Activated T-helper 2 cell treated with anti-CD3 and anti-CD28 coated beads, Interferon-gamma antibody, Interleukin-2, Interleukin-4, amounts not matched to agents 10 μg/mL and 5 μg/mL and 100 μg/mL, durations not matched to agents 14 hours and 24 hours and 36 hours (primary cell): Measurements from ENCODE around the gene LDLRAD1. TPM values are rescaled to one million over a fixed set of nuclear protein-coding genes. Genes with fewer than 3 reads are reported as not detected.
"Not testable (repeated sequence)": the region's sequence is repeated elsewhere in the genome, so short reads cannot be mapped to it uniquely, and the experiment has no call there.

Experiments used
- DNase-seq: peaks from one replicate; pipeline ENCODE4 v3.0.0; 2021; ENCODE audit warnings: low spot score
- H3K27ac Mint-ChIP-seq: one replicate; pipeline ENCODE4 v1.8.0; 2021; ENCODE audit warnings: mixed read lengths
- H3K27me3 Mint-ChIP-seq: one replicate; pipeline ENCODE4 v1.8.0; 2021; ENCODE audit warnings: low read depth, mixed read lengths
- H3K36me3 Mint-ChIP-seq: one replicate; pipeline ENCODE4 v1.8.0; 2021; ENCODE audit warnings: low read depth, mixed read lengths
- H3K4me1 Mint-ChIP-seq: one replicate; pipeline ENCODE4 v1.8.0; 2021; ENCODE audit warnings: low read depth, mixed read lengths
- H3K4me3 Mint-ChIP-seq: one replicate; pipeline ENCODE4 v1.8.0; 2021; ENCODE audit warnings: low read depth, mild to moderate bottlenecking, moderate library complexity, mixed read lengths
- H3K9me3 Mint-ChIP-seq: one replicate; pipeline ENCODE4 v1.8.0; 2021; ENCODE audit warnings: mixed read lengths
- intact Hi-C: fragments of 100-400 bp; cut with micrococcal nuclease; formaldehyde crosslinking; loops from one replicate; pipeline ENCODE4 v1.15.1; 2023
- total RNA-seq: library from RNA; stranded (reverse); gene quantifications from 2 replicates; pipeline ENCODE4 v1.2.3, GENCODE V29; 2022

LDLRAD1 gene
- total RNA-seq, 1 donor from 2014 or later: not detected

DNA sequence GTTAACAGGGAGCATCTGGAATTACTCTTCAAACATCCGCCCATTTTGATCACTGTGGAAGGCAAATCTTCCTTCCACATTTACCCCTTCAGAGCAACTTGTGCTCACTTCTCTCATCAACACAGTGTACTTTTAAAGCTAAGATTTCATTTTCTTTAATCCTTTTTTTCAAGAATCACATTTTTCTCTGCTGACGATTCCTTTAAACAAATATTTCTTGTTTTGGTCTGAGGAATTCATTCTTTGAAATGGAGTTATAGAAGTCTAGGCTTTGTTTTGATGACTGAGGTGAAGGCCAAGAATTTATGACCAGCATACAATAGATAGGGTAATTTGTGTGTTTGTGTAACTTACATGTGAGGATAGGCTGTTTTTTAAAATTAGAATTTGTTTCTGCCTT is 46.3 kb downstream of the LDLRAD1 start:
- Mint-ChIP-seq H3K4me3 (no peak overlapping the region), H3K4me1 (peaks cover 2% of the 10 kb centered on the region)
- intact Hi-C loops: no loop called here

DNA sequence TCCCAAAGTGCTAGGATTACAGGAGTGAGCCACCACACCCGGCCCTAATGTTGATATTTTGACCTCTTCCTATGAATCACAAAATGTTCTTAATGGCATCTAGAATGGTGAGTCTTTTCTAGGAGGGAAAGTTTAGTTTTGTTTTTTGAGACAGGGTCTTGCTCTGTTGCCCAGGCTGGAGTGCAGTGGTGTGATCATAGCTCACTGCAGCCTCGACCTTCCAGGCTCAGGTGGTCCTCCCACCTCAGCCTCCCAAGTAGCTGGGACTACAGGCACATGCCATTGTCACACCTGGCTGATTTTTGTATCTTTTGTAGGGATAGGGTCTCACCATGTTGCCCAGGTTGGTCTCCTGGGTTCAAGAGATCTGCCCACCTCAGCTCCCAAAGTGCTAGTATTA is 48.7 kb downstream of the LDLRAD1 start:
- H3K9me3 Mint-ChIP-seq, H3K27me3 Mint-ChIP-seq, H3K4me1 Mint-ChIP-seq, DNase-seq, H3K27ac Mint-ChIP-seq, H3K4me3 Mint-ChIP-seq, intact Hi-C loops: not testable (repeated sequence)
- peaks cover 41% of the 10 kb centered on the region for H3K36me3 Mint-ChIP-seq

More for the DNA sequence above, 46.3 kb downstream of the LDLRAD1 start:
- DNase-seq: no peak
- no peak overlapping the region for H3K27ac Mint-ChIP-seq
- H3K36me3 Mint-ChIP-seq: peaks cover 27% of the 10 kb centered on the region
- no peaks in the 10 kb centered on the region for H3K27me3 Mint-ChIP-seq
- no peaks in the 10 kb centered on the region for H3K9me3 Mint-ChIP-seq

DNA sequence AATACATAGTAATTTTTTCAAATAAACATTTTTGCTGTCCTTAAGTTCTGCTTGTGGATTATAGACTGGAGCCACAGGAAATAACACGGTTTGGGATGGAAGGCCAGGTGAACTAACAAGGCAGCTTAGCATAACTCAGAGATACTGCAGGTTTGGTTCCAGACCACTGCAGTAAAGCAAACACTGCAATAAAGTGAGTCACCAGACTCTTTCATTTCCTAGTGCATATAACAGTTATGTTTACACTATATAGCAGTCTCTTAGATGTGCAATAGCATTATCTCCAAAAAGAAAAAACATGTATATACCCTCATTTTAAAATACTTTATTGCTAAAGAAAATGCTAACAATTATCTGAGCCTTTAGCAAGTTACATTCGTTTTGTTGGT is 49.9 kb downstream of the LDLRAD1 start:
- Mint-ChIP-seq H3K27me3 (no peaks in the 10 kb centered on the region), H3K27ac (no peak overlapping the region), H3K4me1 (no peaks in the 10 kb centered on the region), H3K36me3 (peaks cover 46% of the 10 kb centered on the region), H3K4me3 (no peak overlapping the region), H3K9me3 (no peaks in the 10 kb centered on the region)
- no peak for DNase-seq
- intact Hi-C loops: no loop called here

DNA sequence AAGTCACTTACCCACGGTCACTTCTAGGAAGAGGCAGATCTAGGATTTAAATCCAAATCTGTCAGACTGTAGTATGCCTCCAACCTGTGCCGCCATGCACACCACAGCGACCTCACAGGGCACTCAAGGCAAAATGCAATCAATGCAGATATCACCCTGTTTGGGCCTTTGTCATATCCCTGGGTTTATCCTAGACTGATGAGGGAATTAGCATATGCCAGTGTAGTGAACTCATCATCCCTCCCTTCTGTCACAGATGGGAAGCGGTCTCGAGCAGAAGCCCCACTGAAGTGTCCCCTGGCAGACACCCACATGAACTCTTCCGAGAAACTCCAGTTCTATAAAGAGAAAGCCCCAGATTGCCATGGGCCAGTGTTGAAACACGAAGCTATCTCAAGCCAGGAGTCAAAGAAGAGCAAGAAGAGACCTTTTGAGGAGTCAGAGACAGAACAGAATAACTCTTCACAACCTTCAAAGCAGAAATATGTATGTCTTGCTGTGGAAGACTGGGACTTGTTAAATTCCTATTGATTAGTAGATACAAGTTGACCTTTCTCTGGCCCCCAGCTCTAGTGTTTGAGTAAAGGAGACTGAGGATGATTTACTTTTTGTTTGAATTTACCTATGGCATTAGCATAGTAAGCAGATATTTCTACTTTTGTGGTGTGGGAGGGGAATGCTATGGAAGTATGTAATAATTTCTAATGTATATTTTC is 50.4 kb downstream of the LDLRAD1 start:
- H3K27ac Mint-ChIP-seq: no peak overlapping the region
- DNase-seq: no peak
- no peak overlapping the region for H3K4me3 Mint-ChIP-seq
- H3K27me3 Mint-ChIP-seq: no peaks in the 10 kb centered on the region
- intact Hi-C loops: no loop called here
- no peaks in the 10 kb centered on the region for H3K4me1 Mint-ChIP-seq
- H3K36me3 Mint-ChIP-seq: peaks cover 49% of the 10 kb centered on the region
- no peaks in the 10 kb centered on the region for H3K9me3 Mint-ChIP-seq

DNA sequence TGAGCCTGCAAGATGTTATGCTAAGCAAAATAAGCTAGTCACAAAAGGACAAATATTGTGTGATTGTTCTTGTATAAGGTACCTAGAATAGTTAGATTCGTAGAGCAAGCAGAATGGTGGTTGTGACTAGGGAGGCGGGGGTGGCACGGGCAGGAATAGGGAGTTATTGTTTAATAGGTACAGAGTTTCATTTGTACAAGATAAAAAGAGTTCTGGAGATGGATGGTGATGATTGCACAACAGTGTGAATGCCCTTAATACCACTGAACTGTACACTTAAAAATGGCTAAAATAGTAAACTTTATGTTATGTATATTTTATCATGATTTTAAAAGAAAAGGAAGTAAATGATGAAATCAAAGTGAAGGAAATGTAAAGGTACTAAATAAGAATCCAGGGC is 51.2 kb downstream of the LDLRAD1 start:
- no peak overlapping the region for H3K27ac Mint-ChIP-seq
- DNase-seq: no peak
- H3K4me3 Mint-ChIP-seq: no peak overlapping the region
- H3K9me3 Mint-ChIP-seq: no peaks in the 10 kb centered on the region
- H3K27me3 Mint-ChIP-seq: no peaks in the 10 kb centered on the region
- H3K4me1 Mint-ChIP-seq: no peaks in the 10 kb centered on the region
- H3K36me3 Mint-ChIP-seq: peaks cover 54% of the 10 kb centered on the region
- intact Hi-C loops: no loop called here

DNA sequence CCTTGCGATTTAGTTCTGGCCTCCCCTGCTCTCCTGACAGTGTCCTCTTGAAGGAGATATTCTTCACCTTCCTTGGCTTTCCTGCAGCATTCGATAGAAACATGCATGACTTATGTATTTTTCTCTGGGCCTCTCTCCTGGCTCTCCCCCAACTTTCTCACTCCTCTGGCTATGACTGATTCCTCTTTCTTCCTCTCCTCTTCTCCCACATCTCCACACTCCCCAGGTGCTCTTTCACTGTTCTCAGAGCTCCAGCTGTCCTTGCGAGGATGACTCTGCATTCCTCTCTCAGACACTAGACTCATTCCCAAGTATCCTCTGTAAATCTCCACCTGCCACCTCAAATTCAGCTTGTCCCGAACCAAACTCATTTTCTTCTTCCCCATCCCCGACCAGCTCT is 53.9 kb downstream of the LDLRAD1 start:
- no peak overlapping the region for H3K4me3 Mint-ChIP-seq
- no peaks in the 10 kb centered on the region for H3K9me3 Mint-ChIP-seq
- peaks cover 52% of the 10 kb centered on the region for H3K36me3 Mint-ChIP-seq
- intact Hi-C loops: no loop called here
- no peak for DNase-seq
- no peaks in the 10 kb centered on the region for H3K4me1 Mint-ChIP-seq
- no peaks in the 10 kb centered on the region for H3K27me3 Mint-ChIP-seq
- H3K27ac Mint-ChIP-seq: no peak overlapping the region

DNA sequence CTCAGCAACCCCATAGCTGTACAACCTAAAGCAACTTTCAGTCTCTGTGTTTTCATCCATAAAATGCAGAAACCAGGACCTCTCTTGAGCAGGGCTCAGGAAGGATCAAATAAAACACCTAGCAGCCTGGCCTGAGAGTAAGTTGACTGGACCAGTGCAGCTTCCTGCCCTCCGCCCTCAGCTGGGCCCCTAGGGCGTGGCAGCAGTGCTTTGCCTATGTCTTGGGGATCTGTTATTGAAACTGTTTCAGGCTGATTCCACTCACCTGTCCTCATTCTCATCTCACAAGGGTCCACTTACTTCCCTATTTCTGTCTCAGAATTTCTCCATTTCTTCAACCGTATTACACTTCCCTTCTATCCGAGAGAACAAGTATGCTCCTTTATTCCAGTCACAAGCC is 54.5 kb downstream of the LDLRAD1 start:
- no peak overlapping the region for H3K27ac Mint-ChIP-seq
- no peaks in the 10 kb centered on the region for H3K27me3 Mint-ChIP-seq
- H3K4me1 Mint-ChIP-seq: no peaks in the 10 kb centered on the region

DNA sequence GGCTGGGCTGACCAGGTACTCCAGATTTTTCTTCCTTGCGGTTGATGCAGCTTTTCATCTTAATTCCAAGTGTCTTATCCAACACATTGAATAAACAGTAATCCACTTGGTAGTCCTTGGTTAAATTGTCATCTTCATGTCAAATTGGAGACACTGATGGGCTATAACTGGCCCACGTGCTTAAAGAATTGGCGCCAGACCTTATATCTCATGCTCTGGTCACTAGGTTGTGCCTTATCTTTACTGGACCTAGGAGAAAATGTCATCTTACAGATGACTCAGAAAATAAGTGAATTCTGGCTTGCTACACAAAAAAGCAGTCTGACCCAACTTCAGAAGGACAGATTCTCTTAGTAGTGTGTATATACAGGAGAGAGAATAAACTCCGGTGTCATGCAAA is 55.6 kb downstream of the LDLRAD1 start:
- peaks cover 50% of the 10 kb centered on the region for H3K36me3 Mint-ChIP-seq
- peaks cover under 1% of the 10 kb centered on the region for H3K4me1 Mint-ChIP-seq
- H3K4me3 Mint-ChIP-seq: no peak overlapping the region
- H3K27me3 Mint-ChIP-seq: no peaks in the 10 kb centered on the region
- intact Hi-C loops: no loop called here
- no peak overlapping the region for H3K27ac Mint-ChIP-seq
- DNase-seq: no peak
- H3K9me3 Mint-ChIP-seq: no peaks in the 10 kb centered on the region

More for the DNA sequence above, 54.5 kb downstream of the LDLRAD1 start:
- DNase-seq: no peak
- Mint-ChIP-seq H3K36me3 (peaks cover 52% of the 10 kb centered on the region), H3K4me3 (no peak overlapping the region), H3K9me3 (no peaks in the 10 kb centered on the region)
- intact Hi-C loops: no loop called here

DNA sequence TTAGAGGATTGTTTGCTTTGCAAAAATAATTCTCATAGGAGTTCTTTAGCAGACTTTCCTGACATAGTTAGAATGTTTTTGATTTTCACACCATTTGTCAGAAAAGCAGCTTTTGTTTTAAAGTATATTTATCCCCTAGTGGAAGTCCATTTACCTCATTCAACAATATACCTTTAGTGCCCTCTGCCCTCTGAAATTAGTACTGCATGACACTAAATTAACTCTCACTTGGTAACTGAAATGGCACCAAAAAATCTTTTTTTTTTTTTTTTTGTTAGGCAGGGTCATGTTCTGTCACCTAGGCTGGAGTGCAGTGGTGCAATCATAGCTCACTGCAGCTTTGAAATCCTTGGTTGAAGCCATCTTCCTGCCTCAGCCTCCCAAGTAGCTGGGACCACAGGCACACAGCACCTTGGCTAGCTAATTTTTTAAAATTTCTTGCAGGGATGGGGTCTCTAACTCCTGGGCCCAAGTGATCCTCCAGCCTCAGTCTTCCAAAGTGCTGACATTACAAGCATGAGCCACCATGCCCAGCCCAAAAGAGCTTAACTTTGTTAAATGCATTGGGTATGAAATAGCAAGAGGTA is 58.2 kb downstream of the LDLRAD1 start:
- Mint-ChIP-seq H3K27me3 (no peaks in the 10 kb centered on the region), H3K4me1 (peaks cover 12% of the 10 kb centered on the region), H3K27ac (no peak overlapping the region), H3K4me3 (no peak overlapping the region), H3K36me3 (peaks cover 40% of the 10 kb centered on the region), H3K9me3 (no peaks in the 10 kb centered on the region)
- no peak for DNase-seq
- intact Hi-C loops: loop anchor here (1.0 kb wide), 1 partner anchor 81 kb away; no protein-coding TSS in a partner anchor

Other genes with a start within 250 kb of the LDLRAD1 start
- gene NDC1, start 179.9 kb downstream of the LDLRAD1 start, total RNA-seq: 32.4 and 33.9 TPM in 2 replicates
- 14.8 and 15.6 TPM in 2 replicates for gene YIPF1, start 128.4 kb downstream of the LDLRAD1 start, total RNA-seq
- not detected in 2 replicates for gene DIO1, start 124.0 kb downstream of the LDLRAD1 start, total RNA-seq
- gene IFT25, start 72.5 kb downstream of the LDLRAD1 start, total RNA-seq: 52.9 and 54.3 TPM in 2 replicates
- 32.4 and 34.9 TPM in 2 replicates for gene LRRC42, start 71.8 kb downstream of the LDLRAD1 start, total RNA-seq
- 128 and 133 TPM in 2 replicates for gene TMEM59, start 35.0 kb upstream of the LDLRAD1 start, total RNA-seq
- 12.8 and 13.2 TPM in 2 replicates for gene TCEANC2, start 35.4 kb upstream of the LDLRAD1 start, total RNA-seq
- not detected in 2 replicates for gene CDCP2, start 134.8 kb upstream of the LDLRAD1 start, total RNA-seq
- 10.2 and 12.2 TPM in 2 replicates for gene CYB5RL, start 181.8 kb upstream of the LDLRAD1 start, total RNA-seq
- 130 and 134 TPM in 2 replicates for gene MRPL37, start 182.0 kb upstream of the LDLRAD1 start, total RNA-seq